H1 (cell line): Measurements from ENCODE around the gene CFAP298. TPM values are rescaled to one million over a fixed set of nuclear protein-coding genes. Genes with fewer than 3 reads are reported as not detected.

Experiments
- CTCF ChIA-PET: fragments of 300-600 bp; sonication (Branson Sonifier 250); formaldehyde crosslinking; loops from one replicate; lab custom pipeline; 2021; ENCODE audit not compliant: partially characterized antibody; lab: Charles Lee
- POLR2A ChIA-PET: fragments of 300-600 bp; sonication (Branson Sonifier 250); formaldehyde crosslinking; loops from one replicate; lab custom pipeline; 2021; ENCODE audit warnings: inconsistent platforms; ENCODE audit not compliant: partially characterized antibody; lab: Charles Lee
- DNase-seq, 2 experiments: peaks; one replicate each; pipeline versions ENCODE4 v3.0.0 to v3.0.0-alpha.2; 2010 to 2022; ENCODE audit warnings: low spot score in 2 of 2, low read depth in 1 of 2, mixed read lengths in 1 of 2
- FAIRE-seq: peaks from 2 replicates; lab custom pipeline; 2011; peaks lifted over from hg19 to GRCh38; lab: Jason Lieb, UNC
- H2AFZ ChIP-seq: 2 replicates; pipeline ENCODE4 v1.8.1; 2012; ENCODE audit warnings: low read length, inconsistent platforms
- H2AK5ac ChIP-seq: 2 replicates; pipeline ENCODE4 v1.6.1; 2013; ENCODE audit warnings: low read depth, low read length
- H2BK120ac ChIP-seq: replicated peaks from 2 replicates; pipeline ENCODE3; 2013; ENCODE audit warnings: low read depth, low read length, inconsistent platforms
- H2BK12ac ChIP-seq: 2 replicates; pipeline ENCODE4 v1.6.1; 2013; ENCODE audit warnings: low read depth, low read length
- H2BK15ac ChIP-seq: 2 replicates; pipeline ENCODE4 v1.6.1; 2013; ENCODE audit warnings: low read length
- H2BK20ac ChIP-seq: 2 replicates; pipeline ENCODE4 v1.6.1; 2013; ENCODE audit warnings: low read length
- H2BK5ac ChIP-seq: 2 replicates; pipeline ENCODE4 v1.6.1; 2013; ENCODE audit warnings: low read depth, low read length
- H3K14ac ChIP-seq: 2 replicates; pipeline ENCODE4 v1.6.1; 2013; ENCODE audit warnings: inconsistent platforms; ENCODE audit not compliant: insufficient read length
- H3K18ac ChIP-seq: 2 replicates; pipeline ENCODE4 v1.6.1; 2013; ENCODE audit warnings: low read length; ENCODE audit errors: extremely low read depth
- H3K23ac ChIP-seq: 2 replicates; pipeline ENCODE4 v1.6.1; 2013; ENCODE audit warnings: inconsistent platforms; ENCODE audit not compliant: insufficient read length
- H3K23me2 ChIP-seq: 2 replicates; pipeline ENCODE4 v1.6.1; 2013; ENCODE audit warnings: low read depth, low read length
- H3K27ac ChIP-seq: 2 replicates; pipeline ENCODE4 v1.6.1; 2011; ENCODE audit warnings: low read depth, low read length, inconsistent platforms
- H3K27me3 ChIP-seq, 4 experiments: replicated peaks in 1 of 4; 1 replicate in 1 of 4; 2 replicates in 3 of 4; pipeline versions ENCODE4 v1.6.1 to v1.8.1; 2011 to 2013; ENCODE audit warnings: low read length in 3 of 4, mild to moderate bottlenecking in 3 of 4, inconsistent platforms in 2 of 4, mixed read lengths in 2 of 4, moderate library complexity in 1 of 4; ENCODE audit not compliant: control insufficient read depth in 3 of 4, insufficient read depth in 3 of 4; ENCODE audit errors: extremely low read depth in 1 of 4
- H3K36me3 ChIP-seq, 4 experiments: 2 replicates each; pipeline versions ENCODE4 v1.6.1 to v1.8.1; 2011 to 2013; ENCODE audit warnings: mild to moderate bottlenecking in 4 of 4, low read length in 3 of 4, moderate library complexity in 2 of 4, control low read depth in 1 of 4, inconsistent platforms in 1 of 4; ENCODE audit not compliant: insufficient read depth in 4 of 4, control insufficient read depth in 2 of 4
- H3K4ac ChIP-seq: replicated peaks from 2 replicates; pipeline ENCODE3; 2013; ENCODE audit warnings: low read length, low read depth, mixed read lengths, inconsistent platforms; ENCODE audit not compliant: insufficient read length
- H3K4me1 ChIP-seq, 4 experiments: replicated peaks in 1 of 4; 1 replicate in 1 of 4; 2 replicates in 3 of 4; pipeline versions ENCODE4 v1.6.1 to v1.8.1; 2011 to 2013; ENCODE audit warnings: low read length in 3 of 4, inconsistent platforms in 2 of 4, mixed read lengths in 1 of 4; ENCODE audit not compliant: insufficient read depth in 4 of 4, control insufficient read depth in 3 of 4
- H3K4me2 ChIP-seq, 2 experiments: 2 replicates each; pipeline versions ENCODE4 v1.6.1 to v1.8.1; 2011 to 2013; ENCODE audit warnings: low read depth in 2 of 2, low read length in 2 of 2, control low read depth in 1 of 2, inconsistent platforms in 1 of 2, mild to moderate bottlenecking in 1 of 2; ENCODE audit not compliant: insufficient read depth in 1 of 2
- H3K4me3 ChIP-seq, 4 experiments: fragments of 200-600, 300-600 bp in 1 of 4; sonication (generic), shearing (Covaris generic), sonication (Bioruptor Twin) in 1 of 4; 2 replicates each; pipeline versions ENCODE4 v1.5.1 to v1.8.1; 2011 to 2016; ENCODE audit warnings: low read length in 4 of 4, low read depth in 3 of 4, control low read depth in 2 of 4, inconsistent platforms in 2 of 4, mild to moderate bottlenecking in 2 of 4, mixed read lengths in 1 of 4, moderate library complexity in 1 of 4; ENCODE audit not compliant: insufficient read depth in 2 of 4; ENCODE audit errors: extremely low read depth in 1 of 4
- H3K56ac ChIP-seq: replicated peaks from 2 replicates; pipeline ENCODE3; 2013; ENCODE audit warnings: low read depth, mild to moderate bottlenecking, mixed read lengths, low read length, inconsistent platforms; ENCODE audit not compliant: insufficient read length
- H3K79me1 ChIP-seq: 2 replicates; pipeline ENCODE4 v1.6.1; 2013; ENCODE audit warnings: low read depth, low read length, control low read depth
- H3K79me2 ChIP-seq, 2 experiments: 2 replicates each; pipeline versions ENCODE4 v1.6.1 to v1.8.1; 2012 to 2013; ENCODE audit warnings: low read length in 2 of 2, mild to moderate bottlenecking in 2 of 2, inconsistent platforms in 1 of 2; ENCODE audit not compliant: insufficient read depth in 2 of 2, control insufficient read depth in 1 of 2
- H3K9ac ChIP-seq, 4 experiments: replicated peaks in 1 of 4; 1 replicate in 1 of 4; 2 replicates in 3 of 4; pipeline versions ENCODE4 v1.6.1 to v1.8.1; 2011 to 2013; ENCODE audit warnings: low read depth in 3 of 4, low read length in 3 of 4, control low read depth in 2 of 4, mild to moderate bottlenecking in 2 of 4, moderate library complexity in 2 of 4, inconsistent platforms in 1 of 4; ENCODE audit errors: extremely low read depth in 1 of 4
- H3K9me3 ChIP-seq, 2 experiments: 2 replicates each; pipeline versions ENCODE4 v1.6.1 to v1.8.1; 2012 to 2013; ENCODE audit warnings: mild to moderate bottlenecking in 2 of 2, moderate library complexity in 2 of 2, control low read depth in 1 of 2, inconsistent platforms in 1 of 2, low read depth in 1 of 2, low read length in 1 of 2, mixed read lengths in 1 of 2; ENCODE audit not compliant: insufficient read depth in 2 of 2
- H4K20me1 ChIP-seq, 2 experiments: replicated peaks in 1 of 2; 2 replicates each; pipeline versions ENCODE3 to v1.8.1; 2011 to 2013; ENCODE audit warnings: inconsistent platforms in 2 of 2, low read length in 2 of 2, mild to moderate bottlenecking in 1 of 2; ENCODE audit not compliant: insufficient read depth in 2 of 2, control insufficient read depth in 1 of 2
- H4K5ac ChIP-seq: 2 replicates; pipeline ENCODE4 v1.6.1; 2013; ENCODE audit warnings: low read length, low read depth, mixed read lengths, inconsistent platforms; ENCODE audit not compliant: insufficient read length
- H4K8ac ChIP-seq: 2 replicates; pipeline ENCODE4 v1.8.0; 2013; ENCODE audit warnings: mild to moderate bottlenecking, moderate library complexity, low read length, inconsistent platforms; ENCODE audit not compliant: insufficient read depth; ENCODE audit errors: extremely low read depth
- H4K91ac ChIP-seq: replicated peaks from 2 replicates; pipeline ENCODE3; 2013; ENCODE audit warnings: low read length, mixed read lengths, inconsistent platforms; ENCODE audit not compliant: insufficient read length
- BRCA1 ChIP-seq: IDR thresholded peaks from 2 replicates; pipeline ENCODE4 v1.6.1; 2012; ENCODE audit warnings: low read depth, low read length, improper control_type of control experiment
- EP300 ChIP-seq, 2 experiments: IDR thresholded peaks; 1 replicate in 1 of 2; 2 replicates in 1 of 2; pipeline ENCODE4 v1.6.1; 2011 to 2012; ENCODE audit warnings: low read depth in 2 of 2, low read length in 2 of 2, mild to moderate bottlenecking in 2 of 2, borderline replicate concordance in 1 of 2, inconsistent platforms in 1 of 2, moderate library complexity in 1 of 2
- WGBS, 2 experiments: shearing (Covaris generic) in 1 of 2; methylation state at CpG; one replicate each; pipeline versions ENCODE4 v1.1.6 to v1.1.7; 2013 to 2015; ENCODE audit warnings: low lambda C conversion rate in 2 of 2, mixed read lengths in 2 of 2, inconsistent platforms in 1 of 2, low coverage in 1 of 2, missing lambda C conversion rate in 1 of 2; ENCODE audit not compliant: insufficient replicate concordance in 2 of 2, insufficient coverage in 1 of 2, insufficient read length in 1 of 2; ENCODE audit errors: extremely low coverage in 1 of 2, missing lambda C conversion rate in 1 of 2; 5-methylcytosine and 5-hydroxymethylcytosine counted together
- polyA plus RNA-seq, 7 experiments: library from polyadenylated mRNA; depleted of rRNA in 3 of 7; stranded (reverse) in 5 of 7; unstranded in 2 of 7; fragments of >200 nt in 5 of 7; fragments of 200-250 nt in 2 of 7; gene quantifications; 1 replicate in 5 of 7; 2 replicates in 1 of 7; 4 replicates in 1 of 7; pipeline versions ENCODE4 v1.2.1 to v1.2.3, GENCODE V29; 2011 to 2013; ENCODE audit warnings: missing spikeins in 2 of 7, mixed read lengths in 2 of 7
- total RNA-seq: library from RNA; stranded (reverse); fragmentation: NEBNext Ultra II Directional; extraction: Animal tissue kit (Norgen Biotek cat#: 25700); gene quantifications from 2 replicates; pipeline ENCODE4 v1.2.1, GENCODE V29; 2021

CFAP298 gene
- total and polyA plus RNA-seq, 2 of the 8 experiments (the other 6 are each of a cell fraction or from before 2014, with no cell fraction given): 43.0 to 68.1 TPM

GRCh38 chr21:32645261-32646182 is 33.3 kb upstream of the CFAP298 start:
- ChIA-PET CTCF (interaction anchor here (0.6 to 1.3 kb wide), 4 partner anchors 110 to 480 kb away, joined by 3 read pairs; no protein-coding TSS in a partner anchor), POLR2A (no interaction called here)
- Histone ChIP-seq H3K27me3 (no peaks in the 10 kb centered on the region), H3K4ac (no peak overlapping the region), H3K4me3 (peak overlapping the region in 3 of 4 experiments; percentile 24 to 60 (median 27); a peak in 7 of 8 replicates), H3K14ac (no peak overlapping the region), H2BK5ac (no peak overlapping the region), H3K23me2 (no peaks in the 10 kb centered on the region), H3K79me2 (no peaks in the 10 kb centered on the region), H3K9ac (no peak overlapping the region), H4K5ac (no peak overlapping the region), H2AFZ (no peak overlapping the region), H2BK15ac (no peak overlapping the region), H3K4me2 (peak overlapping the region; percentile 2 to 63), H3K79me1 (no peaks in the 10 kb centered on the region), H3K27ac (no peak overlapping the region), H3K56ac (no peak overlapping the region), H4K20me1 (no peaks in the 10 kb centered on the region), H3K36me3 (no peaks in the 10 kb centered on the region), H3K23ac (no peak overlapping the region), H2BK20ac (no peak overlapping the region), H3K18ac (no peak overlapping the region), H4K8ac (no peak overlapping the region), H2BK120ac (no peak overlapping the region), H2AK5ac (no peak overlapping the region), H2BK12ac (no peak overlapping the region), H4K91ac (no peak overlapping the region), H3K9me3 (no peaks in the 10 kb centered on the region), H3K4me1 (peaks cover 0 to 3% (median 0%) of the 10 kb centered on the region in 4 experiments; a peak in 3 of 7 replicates)
- DNase-seq (peak; percentile 2 to 85), FAIRE-seq (no peak)
- TF ChIP-seq BRCA1: no peak
- TF ChIP-seq EP300 (IDR thresholded peaks at IDR 0.05; ENCODE audit: borderline replicate concordance in 1 of 2, low read depth in 2 of 2, low read length in 2 of 2): peak in 1 of 2 experiments; percentile 24; a peak in 1 of 3 replicates
- 5% methylated on average over 16 of the region's 19 CpGs; no CpG with 5 or more reads in 1 of the 2 experiments for WGBS, 2 experiments
